Right kidney (tissue), 1 donor: ENCODE results near the gene TMEM120A.

ENCODE experiments used
- DNase-seq: peaks from one replicate; pipeline ENCODE4 v3.0.0-alpha.2; 2016

Gene TMEM120A

GRCh38 chr7:75958802-75959543 is 35.4 kb downstream of the TMEM120A start:
- DNase-seq: no peak

DNA sequence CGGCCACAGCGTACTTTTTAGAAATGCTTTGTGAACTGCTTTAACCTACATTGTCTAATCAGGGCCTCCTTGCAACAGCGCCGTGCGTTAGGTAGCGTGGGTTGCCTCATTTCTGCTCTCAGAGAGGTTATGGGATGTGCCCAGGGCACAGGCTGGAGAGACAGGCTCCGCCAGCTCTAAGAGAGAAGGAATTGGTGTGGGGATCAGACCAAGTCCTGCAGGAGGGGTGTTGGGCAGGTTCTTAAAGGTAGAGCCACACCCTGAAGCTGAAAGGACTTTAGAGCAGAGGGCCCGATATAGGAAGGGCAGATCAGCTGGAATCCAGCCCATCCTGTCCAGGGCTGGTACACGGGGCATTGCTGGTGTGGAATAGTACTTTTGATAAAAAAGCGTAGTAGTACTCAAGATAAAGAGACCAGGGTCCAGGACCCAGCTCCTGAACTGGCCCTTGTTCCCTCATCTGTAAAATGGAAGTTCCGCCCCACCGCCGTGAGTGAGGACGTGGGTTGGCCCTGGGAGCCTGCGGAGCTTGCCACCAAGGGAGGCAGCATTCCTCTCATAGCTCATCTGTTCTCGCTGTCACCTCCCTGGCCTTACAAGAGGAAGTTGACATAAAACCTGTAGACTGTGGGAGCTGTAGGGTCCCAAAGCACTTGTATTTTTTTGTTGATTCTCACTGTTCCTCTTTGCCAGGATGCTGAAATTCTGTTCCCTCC is 37.2 kb downstream of the TMEM120A start:
- DNase-seq: peak; percentile 52

DNA sequence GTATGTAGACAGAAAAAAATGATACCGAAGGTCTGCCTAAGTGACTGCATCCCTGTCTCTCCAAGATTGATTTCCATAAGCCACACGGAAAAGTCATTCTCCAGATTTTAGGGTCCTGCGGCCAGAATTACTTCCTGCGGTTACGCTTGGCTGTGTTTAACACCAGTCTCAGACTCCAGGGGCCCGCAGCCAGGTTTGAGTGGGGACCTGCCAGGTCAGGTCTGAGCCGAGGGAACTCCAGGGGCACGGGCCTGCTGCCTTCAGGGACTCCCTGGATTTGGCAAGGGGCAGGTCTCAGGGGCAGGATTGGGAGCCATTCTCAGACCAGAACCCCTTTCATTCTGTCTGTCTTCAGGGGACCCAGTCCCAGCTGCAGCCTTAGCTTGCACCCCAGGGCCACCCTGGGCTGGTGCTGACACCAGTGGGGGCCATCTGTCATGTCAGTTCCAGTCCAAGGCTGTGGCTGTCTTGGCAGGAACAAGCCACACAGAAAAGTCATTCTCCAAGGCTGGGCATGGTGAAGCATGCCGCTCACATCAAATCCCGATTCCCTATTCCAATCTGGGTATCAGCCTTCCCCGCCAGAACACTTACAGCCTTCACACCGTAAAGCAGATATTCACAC is 39.0 kb downstream of the TMEM120A start:
- no peak for DNase-seq

DNA sequence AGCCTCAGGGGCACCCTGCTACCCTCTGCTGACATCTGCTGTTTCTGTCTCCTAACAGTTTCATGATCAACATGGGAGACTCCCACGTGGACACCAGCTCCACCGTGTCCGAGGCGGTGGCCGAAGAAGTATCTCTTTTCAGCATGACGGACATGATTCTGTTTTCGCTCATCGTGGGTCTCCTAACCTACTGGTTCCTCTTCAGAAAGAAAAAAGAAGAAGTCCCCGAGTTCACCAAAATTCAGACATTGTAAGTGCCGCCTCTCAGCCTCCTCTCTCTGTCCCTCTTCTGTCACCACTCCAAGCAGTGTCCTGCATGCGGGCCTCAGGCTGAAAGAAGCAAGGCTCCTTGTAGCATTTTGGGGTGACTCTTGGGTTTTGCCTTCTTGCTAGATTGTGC is 40.5 kb downstream of the TMEM120A start:
- DNase-seq: no peak

GRCh38 chr7:75953431-75953830 is 41.0 kb downstream of the TMEM120A start:
- DNase-seq: no peak

DNA sequence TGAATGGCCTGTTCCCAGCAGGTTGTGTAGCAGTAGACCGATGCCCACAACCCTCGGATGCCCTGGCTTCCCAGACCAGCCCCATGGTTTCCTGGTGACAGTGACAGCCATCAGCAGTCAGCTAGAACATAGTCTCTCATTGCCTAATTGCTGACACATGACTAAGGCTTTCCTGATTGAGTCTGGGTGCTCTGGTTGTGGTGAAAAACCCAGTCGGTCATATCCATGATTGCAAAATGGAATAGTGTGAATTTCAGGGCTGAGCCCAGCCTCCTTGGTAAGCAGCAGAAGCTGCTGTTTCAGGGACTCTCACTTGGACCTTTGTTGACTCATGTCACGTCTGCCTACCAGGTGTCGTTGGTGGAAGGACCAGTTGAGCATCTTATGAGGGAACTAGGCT is 42.9 kb downstream of the TMEM120A start:
- DNase-seq: no peak

DNA sequence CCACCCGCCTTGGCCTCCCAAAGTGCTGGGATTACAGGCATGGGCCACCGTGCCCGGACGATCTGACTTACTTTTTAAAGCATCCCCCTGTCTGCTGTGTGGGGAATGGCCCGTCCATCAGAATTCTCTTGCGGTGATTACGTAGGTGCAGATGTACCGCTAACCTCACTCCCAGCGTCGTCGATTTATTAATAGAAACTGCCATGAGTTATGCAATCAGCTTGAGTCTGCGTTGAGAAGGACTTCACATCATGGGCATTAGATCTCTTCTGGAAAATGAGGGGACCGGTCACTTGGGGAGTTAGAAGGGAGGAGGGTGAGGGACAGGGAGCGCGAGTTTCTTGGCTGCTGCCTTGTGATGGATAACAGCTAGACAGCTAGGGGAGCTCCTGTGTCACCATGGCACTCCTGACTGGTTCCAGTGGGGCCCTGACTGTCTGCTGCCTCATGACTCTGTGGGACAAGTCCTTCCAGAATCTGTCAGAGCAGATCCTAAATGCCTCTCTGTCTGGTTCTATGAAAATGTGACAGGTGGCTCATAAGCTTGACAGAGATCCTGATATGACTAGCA is 44.2 kb downstream of the TMEM120A start:
- DNase-seq: no peak

- DNase-seq: no peak
Observed at GRCh38 chr7:75948179-75948578, 46.2 kb downstream of the TMEM120A start.

- no peak for DNase-seq
Observed at GRCh38 chr7:75946207-75946855, 48.1 kb downstream of the TMEM120A start.

DNA sequence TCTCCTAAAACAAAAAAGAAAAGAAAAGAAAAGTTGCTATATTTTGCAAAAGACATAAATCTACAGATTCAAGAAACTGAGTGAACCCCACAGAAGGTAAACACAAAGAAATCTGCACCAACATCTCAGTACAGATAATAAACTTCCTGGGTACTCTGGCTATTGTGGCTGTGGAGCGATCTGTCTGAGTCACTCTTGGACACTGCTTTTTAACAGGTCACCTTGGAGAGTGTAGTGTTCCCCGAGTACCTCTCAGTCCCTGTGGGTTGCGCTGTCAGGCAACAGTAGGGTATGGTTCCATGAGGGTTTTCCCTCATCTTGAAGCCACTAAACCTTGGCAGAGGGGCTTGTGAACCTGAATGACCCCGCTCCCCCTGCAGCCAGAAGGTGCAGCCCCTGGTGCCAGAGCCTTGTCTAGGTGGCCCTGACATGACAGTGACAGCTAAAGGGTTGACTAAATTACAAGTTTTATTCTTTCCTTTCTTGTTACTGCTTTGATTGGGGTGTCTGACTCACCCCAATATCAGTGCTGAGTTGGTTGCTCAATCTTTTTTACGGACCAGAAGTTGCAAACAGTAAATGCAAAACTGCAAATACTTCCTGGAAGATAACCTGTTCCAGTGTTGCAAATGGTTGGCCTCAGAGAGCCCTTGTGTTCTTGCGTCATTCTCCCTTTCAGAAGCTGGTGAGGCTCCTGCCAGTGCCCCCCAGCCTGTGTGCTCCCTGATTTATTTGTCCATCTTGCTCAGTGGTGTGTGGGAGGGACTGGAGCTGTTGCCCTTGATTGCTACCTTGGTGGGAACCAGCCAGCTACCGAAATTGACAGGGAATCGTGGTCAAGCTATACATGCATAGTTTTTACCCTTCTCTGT is 48.9 kb downstream of the TMEM120A start:
- no peak for DNase-seq

DNA sequence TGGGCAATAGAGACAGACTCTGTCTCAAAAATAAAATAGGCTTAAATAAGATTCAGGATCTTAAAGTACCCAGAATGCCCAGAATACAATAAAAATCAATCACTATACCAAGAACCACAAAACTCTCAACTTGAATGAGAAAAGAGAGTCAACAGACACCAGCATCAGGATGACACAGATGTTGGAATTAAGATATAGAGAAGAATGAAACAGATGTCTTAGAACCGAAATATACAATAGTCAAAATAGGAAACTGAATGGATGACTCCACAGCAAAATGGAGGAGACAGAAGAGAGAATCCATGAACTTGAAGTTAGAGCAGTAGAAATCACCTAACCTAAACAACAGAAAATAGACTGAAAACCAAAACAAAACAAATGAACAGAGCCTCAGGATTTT is 49.9 kb downstream of the TMEM120A start:
- no peak for DNase-seq

- DNase-seq: no peak
Observed at GRCh38 chr7:75943864-75944263, 50.5 kb downstream of the TMEM120A start.

DNA sequence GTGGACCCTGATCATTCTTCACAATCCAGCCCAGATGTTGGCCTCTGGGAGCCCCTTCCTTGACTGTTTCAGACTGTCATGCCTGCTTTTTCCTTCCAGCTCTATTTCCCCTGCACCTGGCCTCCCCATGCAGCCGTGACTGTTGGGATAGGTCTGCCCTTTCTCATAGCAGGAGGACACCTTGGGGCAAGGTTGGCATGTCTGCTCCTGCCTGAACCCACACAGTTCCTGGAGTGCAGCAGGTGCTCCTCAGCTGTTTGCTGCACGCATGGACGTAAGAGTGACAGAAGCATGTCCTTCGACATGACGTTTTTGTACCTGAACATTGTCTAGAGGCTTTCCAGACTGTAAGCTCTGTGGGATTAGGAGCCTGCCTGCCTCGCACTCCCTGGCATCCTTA is 55.5 kb downstream of the TMEM120A start:
- DNase-seq: no peak

DNA sequence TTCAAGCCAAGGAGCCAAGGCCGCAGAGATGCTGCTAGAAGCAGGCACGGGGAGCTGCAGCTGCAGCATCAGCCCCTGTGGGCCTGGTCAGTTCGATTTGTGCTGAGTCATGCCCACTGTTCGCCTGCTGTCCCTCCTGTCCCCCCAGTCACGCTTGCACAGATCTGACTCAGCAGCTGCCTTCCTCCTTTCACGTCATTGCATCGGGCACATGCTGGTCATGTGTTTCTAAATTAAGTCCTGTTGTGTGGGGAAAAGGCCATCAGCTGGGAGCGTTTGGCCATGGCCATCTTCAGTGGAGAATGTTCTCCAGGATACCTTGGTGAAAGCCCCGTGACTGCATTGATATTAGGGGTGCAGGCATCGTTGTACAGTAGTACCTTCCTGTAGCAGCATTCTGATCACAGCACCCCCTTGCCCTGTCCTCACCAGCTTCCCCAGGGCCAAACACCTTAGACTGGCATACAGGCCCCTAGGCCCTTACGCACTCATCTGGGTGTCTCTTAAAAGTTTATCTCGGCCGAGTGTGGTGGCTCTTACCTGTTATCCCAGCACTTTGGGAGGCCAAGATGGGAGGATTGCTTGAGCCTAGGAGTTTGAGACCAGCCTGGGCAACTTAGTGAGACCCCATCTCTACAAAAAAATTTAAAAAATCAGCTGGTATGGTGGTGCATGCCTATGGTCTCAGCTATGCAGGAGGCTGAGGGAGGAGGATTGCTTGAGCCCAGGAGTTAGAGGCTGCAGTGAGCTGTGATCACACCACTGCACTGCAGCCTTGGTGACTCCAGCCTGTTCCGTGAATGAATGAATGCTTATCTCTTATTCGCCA is 56.2 kb downstream of the TMEM120A start:
- no peak for DNase-seq
